AG09309 (cell line): Measurements from ENCODE around the gene MLLT10.

Experiments used
- DNase-seq: peaks from one replicate; pipeline ENCODE4 v3.0.0-alpha.2; 2010; ENCODE audit warnings: low read depth
- H3K4me3 ChIP-seq: 2 replicates; pipeline ENCODE4 v1.5.1; 2011; ENCODE audit warnings: mild to moderate bottlenecking, low read depth, low read length, moderate library complexity; ENCODE audit not compliant: control insufficient read depth
- CTCF ChIP-seq: IDR thresholded peaks from 2 replicates; pipeline ENCODE4 v1.5.1; 2011; ENCODE audit warnings: mild to moderate bottlenecking, low read depth, low read length, inconsistent platforms; ENCODE audit not compliant: insufficient read depth, control insufficient read depth; ENCODE audit errors: missing control alignments

MLLT10 gene

GRCh38 chr10:21512573-21513404, 21.2 kb upstream of the MLLT10 start:
- no peak overlapping the region for H3K4me3 ChIP-seq
- no peak for TF ChIP-seq CTCF
- DNase-seq = no peak

- TF ChIP-seq CTCF = no peak
- no peak for DNase-seq
- H3K4me3 ChIP-seq = no peak overlapping the region
These were observed 20.6 kb upstream of the MLLT10 start for GRCh38 chr10:21513405-21513788.

- H3K4me3 ChIP-seq = no peak overlapping the region
- no peak for TF ChIP-seq CTCF
- no peak for DNase-seq
These were observed 19.8 kb upstream of the MLLT10 start for GRCh38 chr10:21514129-21514817.

- no peak overlapping the region for H3K4me3 ChIP-seq
- TF ChIP-seq CTCF = no peak
- no peak for DNase-seq
These were observed 19.1 kb upstream of the MLLT10 start for GRCh38 chr10:21514818-21515351.

GRCh38 chr10:21515361-21516241, 18.4 kb upstream of the MLLT10 start:
- TF ChIP-seq CTCF = no peak
- peak overlapping the region; percentile 68 for H3K4me3 ChIP-seq
- DNase-seq = no peak
